Testis (tissue), 2 donors: Measurements from ENCODE around the gene CYBA.

Experiments
- POLR2A ChIP-seq: fragments of 450-650 bp; IDR thresholded peaks from one replicate; pipeline ENCODE4 v1.6.1; 2017; ENCODE audit warnings: antibody characterized with exemption, mild to moderate bottlenecking, moderate library complexity
- TF ChIP-seq, protein P1 (sequence below), 3 experiments: fragments of 450-650 bp in 2 of 3; fragments of 200-600 bp in 1 of 3; sonication (generic) in 1 of 3; IDR thresholded peaks; one replicate each; pipeline ENCODE4 v1.5.1; 2016 to 2019; ENCODE audit warnings: antibody characterized with exemption in 3 of 3, mild to moderate bottlenecking in 2 of 3, moderate library complexity in 1 of 3

DNA sequence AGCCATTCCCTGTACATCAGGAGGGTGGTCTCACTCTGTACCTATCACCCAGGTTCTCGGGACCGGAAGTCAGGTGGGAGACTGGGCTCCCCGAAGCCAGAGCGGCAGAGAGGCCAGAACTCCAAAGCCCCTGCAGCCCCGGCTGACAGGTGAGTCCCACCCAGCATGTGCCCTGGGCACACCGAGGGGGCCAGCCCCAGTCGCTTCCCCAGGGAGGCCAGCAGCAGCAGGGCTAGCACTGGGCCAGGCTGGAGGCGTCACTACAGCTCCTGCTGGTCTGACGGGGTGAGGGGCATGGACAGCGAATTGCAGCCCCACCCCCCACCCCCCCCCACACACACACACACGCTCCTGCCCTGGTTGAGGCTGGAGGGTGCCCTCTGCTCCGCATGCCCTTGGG is 20.4 kb downstream of the CYBA start:
- TF ChIP-seq, protein P1, sequence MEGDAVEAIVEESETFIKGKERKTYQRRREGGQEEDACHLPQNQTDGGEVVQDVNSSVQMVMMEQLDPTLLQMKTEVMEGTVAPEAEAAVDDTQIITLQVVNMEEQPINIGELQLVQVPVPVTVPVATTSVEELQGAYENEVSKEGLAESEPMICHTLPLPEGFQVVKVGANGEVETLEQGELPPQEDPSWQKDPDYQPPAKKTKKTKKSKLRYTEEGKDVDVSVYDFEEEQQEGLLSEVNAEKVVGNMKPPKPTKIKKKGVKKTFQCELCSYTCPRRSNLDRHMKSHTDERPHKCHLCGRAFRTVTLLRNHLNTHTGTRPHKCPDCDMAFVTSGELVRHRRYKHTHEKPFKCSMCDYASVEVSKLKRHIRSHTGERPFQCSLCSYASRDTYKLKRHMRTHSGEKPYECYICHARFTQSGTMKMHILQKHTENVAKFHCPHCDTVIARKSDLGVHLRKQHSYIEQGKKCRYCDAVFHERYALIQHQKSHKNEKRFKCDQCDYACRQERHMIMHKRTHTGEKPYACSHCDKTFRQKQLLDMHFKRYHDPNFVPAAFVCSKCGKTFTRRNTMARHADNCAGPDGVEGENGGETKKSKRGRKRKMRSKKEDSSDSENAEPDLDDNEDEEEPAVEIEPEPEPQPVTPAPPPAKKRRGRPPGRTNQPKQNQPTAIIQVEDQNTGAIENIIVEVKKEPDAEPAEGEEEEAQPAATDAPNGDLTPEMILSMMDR (IDR thresholded peaks at IDR 0.05), result no peak
- no peak for TF ChIP-seq POLR2A
